ENCODE measurements around the gene UPF2.

UPF2 gene

GRCh38 chr10:11870461-11870780 is 172.2 kb downstream of the UPF2 start (continued):
- TF ChIP-seq POU6F1 (CRISPR knock-in tag; IDR thresholded peaks at IDR 0.05; ENCODE audit: borderline replicate concordance, low read depth) (no peak), ZFP30 (CRISPR knock-in tag; IDR thresholded peaks at IDR 0.05) (no peak), OSR1 (CRISPR knock-in tag; IDR thresholded peaks at IDR 0.05) (no peak), RARB (CRISPR knock-in tag; IDR thresholded peaks at IDR 0.05) (no peak), ZFP3 (CRISPR knock-in tag; IDR thresholded peaks at IDR 0.05) (no peak), ZNF565 (CRISPR knock-in tag; conservative IDR thresholded peaks at IDR 0.05; ENCODE audit: low read depth) (no peak)
